Stimulated activated CD8-positive, alpha-beta memory T cell treated with anti-CD3 and anti-CD28 coated beads, Interleukin-7, amount 100 ng/mL, for 48 hours (primary cell): ENCODE measurements around the gene IMMT.

Experiments used
- DNase-seq, 2 donors: peaks; one replicate each; pipeline ENCODE4 v3.0.0-alpha.2; 2020; ENCODE audit warnings: low read depth in 1 of 2; ENCODE audit errors: extremely low read depth in 1 of 2

The IMMT gene

DNA sequence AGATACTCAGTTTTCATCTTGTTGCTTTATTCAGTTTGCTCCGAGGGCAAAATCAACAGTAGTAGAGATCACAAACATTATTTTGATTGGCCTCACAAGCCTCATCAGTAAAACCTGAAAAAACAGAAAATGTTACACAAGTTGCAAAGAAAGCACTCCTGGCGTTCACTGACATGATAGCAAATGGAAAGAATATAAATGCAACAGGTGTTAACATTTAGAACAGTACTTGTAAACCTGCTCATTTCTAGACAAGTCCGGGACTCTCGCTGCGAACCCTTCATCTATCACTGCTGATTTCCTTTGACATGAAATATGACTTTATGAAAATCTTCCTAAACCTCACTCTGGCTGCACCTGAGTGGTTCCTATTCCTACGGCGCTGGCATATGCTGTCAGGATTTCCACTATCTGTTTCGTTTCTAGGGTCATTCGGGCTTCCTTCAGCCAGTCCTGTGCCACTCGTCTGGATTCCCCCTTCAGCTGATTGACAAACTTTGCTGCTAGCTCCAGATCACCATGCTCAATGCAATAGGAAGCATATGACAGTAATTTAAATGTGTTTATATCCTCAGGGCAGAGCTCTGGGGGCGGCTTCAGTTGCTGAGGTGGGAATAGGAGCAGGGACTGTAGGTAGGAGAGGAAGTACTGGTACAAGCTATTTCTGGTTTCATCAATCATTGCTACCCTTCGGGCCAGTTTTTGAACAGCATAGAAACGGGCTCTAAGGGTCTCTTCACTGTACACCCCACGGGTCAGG lies 51.2 kb downstream of the IMMT start:
- no peak for DNase-seq

- no peak for DNase-seq
These were observed 52.0 kb downstream of the IMMT start for GRCh38 chr2:86143307-86143706.

- DNase-seq: no peak
These were observed 52.6 kb downstream of the IMMT start for GRCh38 chr2:86142436-86143257.

DNA sequence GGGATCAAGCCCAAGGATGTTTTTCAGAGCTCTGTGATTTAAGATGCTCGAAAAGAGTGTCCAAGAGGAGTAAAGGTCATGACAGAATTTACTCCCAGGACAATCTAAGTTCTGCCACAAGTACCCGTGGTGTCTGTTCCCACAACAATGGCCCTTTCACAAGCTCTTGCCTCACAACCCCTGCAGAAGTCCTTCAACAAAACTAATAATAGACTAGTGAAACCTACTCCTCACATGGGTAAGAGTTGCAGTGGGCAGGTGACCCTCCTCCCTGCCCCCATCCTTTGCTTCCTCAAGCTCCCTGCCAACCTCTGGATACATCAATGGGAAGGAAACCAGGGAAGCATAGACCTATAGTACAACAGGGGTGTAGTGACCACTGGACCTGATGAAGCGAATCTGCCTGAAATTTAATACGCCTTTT lies 54.3 kb downstream of the IMMT start:
- no peak for DNase-seq

DNA sequence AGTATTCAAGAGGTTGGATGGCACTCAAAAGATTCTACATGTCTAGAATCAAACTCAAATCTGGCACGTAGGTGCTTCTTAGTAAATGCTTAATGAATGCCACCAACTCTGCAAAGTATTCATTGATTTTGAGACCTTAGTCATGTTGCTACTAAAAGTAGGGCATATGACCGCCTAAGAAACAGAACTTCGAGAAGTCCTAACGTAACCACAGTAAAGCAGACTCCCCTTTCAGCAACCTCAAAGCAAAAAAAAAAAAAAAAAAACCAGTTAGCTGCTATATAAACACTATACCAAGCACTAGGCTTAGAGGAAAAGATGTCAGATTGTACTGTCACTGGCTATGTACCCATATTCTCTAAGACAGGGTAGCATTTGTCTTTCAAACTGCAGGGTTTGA lies 55.3 kb downstream of the IMMT start:
- DNase-seq: no peak

DNA sequence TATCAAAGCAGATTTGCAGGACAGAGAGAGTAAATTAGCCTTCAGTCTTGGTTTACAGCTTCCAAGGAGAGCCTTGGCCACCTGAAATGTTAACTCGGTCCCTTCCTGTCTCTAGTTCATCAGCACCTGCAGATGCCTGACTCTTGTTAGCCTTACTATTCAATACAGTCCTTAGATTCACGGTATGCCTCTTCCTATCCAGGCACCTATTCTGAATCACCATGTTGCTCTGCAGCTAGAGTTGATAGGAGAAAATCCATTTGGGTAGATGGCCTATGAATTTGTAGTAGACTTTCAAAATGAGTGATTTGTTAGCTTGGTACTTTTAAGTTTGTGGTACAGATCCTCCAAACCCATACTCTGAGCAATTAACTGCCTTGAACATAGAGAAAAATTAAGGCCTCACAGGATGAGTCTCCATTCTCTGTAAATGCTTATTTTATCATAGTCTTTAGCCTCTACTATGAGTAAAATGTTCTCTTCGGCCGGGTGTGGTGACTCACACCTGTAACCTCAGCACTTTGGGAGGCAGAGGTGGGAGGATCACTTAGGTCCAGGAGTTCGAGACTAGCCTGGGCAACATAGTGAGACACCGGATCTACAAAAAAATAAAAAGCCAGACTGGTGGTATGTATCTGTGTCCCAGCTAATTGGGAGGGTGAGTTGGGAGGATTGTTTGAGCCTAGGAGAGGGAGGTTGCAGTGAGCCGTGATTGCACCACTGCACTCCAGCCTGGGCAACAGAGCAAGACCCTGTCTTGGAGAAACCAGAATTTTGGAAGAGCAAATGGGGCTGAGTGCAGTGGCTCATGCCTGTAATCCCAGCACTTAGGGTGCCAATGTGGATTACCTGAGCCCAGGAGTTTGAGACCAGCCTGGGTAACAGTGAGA lies 56.3 kb downstream of the IMMT start:
- no peak for DNase-seq

DNA sequence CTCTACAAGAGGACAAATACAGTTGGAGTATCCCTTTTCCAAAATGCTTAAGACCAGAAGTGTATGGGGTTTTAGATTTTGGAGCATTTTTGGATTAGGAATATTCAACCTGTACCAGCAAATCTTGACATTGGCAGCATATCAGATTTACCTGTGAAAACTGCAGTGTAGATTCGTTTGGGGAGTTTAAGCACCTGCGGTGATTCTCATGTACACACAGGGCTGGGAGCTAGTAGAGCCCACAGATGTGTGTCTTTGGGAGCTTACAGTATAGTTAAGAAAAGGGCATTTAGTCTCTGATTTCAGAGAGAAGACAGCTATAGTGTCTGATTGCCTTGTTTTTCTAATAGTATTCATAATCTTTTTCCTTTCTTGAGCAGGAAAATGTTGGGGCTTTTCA lies 59.1 kb downstream of the IMMT start:
- DNase-seq: no peak

DNA sequence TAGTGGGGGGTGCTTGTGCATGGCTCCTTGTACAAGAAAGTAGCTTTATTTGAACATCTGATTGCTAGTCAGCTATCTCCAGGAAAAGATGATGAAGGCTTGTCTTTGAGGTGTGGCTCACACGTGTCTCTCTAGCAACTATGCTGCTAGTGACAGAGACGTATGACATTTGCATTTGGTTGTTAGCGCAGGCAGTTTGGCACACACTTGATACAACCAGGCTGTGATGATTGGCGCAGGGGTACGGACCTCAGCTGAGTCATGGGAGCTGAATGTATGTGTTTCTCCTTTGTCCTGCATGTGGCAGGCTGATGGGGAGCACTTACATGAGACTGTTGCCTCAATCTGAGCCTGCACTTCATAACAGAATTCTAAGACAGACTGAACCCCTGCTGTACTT lies 59.6 kb downstream of the IMMT start:
- DNase-seq: no peak

DNA sequence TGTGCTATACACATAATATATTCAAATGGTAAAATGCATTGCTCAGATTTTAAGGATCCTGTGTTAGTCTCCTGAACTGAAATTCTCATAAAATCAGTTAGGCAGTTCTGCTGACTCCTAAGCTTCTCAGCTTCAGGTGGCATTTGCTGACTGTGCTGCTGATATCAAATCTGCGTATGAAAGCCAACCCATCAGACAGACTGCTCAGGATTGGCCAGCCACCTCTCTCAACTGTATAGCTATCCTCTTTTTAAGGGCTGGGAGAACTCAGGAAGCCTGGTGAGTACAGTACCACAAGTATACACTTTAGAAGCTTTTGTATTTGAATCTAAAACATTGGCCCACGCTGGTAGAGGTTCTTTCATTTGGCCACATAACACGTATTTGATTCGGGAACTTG lies 60.6 kb downstream of the IMMT start:
- DNase-seq: no peak

GRCh38 chr2:86124683-86125082 lies 70.6 kb downstream of the IMMT start:
- no peak for DNase-seq

- no peak for DNase-seq
These were observed 71.8 kb downstream of the IMMT start for GRCh38 chr2:86123328-86123925.

- no peak for DNase-seq
These were observed 77.1 kb downstream of the IMMT start for GRCh38 chr2:86118130-86118529.

- DNase-seq: no peak
These were observed 88.2 kb downstream of the IMMT start for GRCh38 chr2:86107031-86107430.

DNA sequence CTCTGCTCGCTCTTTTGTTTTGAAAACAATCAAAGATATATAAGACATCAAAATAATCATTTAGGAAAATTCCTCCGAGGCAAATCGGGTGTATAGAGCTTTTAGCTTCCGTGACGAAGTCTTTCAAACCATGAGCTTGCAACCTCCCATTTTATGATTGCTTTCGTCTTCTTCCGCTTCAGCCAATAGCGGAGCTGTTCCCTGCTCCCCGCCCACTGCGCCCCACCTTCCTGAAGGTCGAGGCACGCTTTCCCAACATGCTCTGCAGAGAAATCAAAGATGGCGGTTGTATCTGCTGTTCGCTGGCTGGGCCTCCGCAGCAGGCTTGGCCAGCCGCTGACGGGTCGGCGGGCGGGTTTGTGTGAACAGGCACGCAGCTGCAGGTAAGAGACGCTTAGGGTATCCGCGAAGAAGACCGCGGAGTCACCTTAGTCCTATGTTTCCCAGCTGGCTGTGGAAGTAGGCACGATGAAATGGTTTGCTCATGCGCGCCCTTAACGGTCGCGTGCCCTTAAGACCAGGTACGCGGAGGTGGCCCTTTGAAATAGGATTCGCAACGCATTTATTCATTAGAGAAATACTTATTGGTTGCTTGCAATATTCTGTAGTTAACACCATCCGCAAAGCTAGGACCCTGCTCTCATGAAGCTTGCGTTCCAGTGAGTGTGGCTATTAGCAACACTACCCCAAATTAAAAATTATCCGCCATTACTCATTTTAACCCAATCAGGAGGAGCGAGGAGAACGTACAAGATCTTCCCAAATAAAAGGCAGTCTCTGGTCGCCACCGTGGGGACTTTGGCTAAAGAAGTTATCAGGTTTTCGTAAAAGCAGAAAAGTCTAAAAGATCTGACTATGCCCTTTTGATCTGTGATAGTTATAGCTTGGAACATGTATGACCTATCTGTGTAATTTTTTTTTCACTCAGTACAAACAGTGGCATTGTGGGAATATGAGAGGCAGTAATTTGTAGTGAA lies 89.0 kb downstream of the IMMT start, which contains the start of gene PTCD3:
TSS of gene PTCD3 (plus strand) at position 267 of the 977 bp plus-strand sequence. CDS start at position 280, 13 bp downstream.
- DNase-seq: peak; percentile 84 to 95

DNA sequence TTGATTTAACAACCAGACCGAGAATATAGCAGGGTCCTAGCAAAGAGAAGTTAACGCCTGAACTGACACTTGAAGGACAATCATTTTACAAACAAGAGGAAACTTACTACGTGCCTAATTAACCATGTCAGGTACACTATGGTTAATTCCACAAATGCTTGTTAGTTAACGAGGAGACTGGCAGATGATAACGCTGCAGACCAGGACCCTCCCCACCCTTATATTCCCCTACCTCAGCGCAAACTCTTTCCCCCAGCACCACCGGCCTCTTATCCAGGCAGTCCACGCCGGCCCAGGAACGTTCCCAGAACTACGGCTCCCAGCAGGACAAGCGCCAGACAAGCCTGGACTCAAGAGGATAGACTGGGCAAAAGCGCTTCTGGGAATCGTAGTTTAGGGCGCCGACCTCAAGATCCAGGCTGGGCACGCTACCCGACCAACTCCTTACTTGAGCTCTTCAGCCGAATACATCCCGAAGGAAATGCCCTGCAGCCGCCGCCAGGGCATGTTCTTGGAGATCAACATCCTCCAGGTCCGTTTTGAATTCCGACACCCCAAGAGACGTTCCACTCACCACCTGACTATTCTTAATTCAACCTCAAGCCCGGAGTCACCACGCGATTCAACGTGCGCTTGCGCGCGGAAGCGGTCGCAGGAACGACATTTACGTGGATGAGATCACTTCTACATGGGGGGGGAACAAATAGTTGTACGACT lies 89.9 kb downstream of the IMMT start, which contains the start of gene POLR1A:
TSS of gene POLR1A (minus strand) at position 635 of the 717 bp plus-strand sequence. CDS start at position 525, 110 bp downstream.
- peak; percentile 63 to 77 for DNase-seq

GRCh38 chr2:86102157-86102556 lies 93.1 kb downstream of the IMMT start:
- no peak for DNase-seq

DNA sequence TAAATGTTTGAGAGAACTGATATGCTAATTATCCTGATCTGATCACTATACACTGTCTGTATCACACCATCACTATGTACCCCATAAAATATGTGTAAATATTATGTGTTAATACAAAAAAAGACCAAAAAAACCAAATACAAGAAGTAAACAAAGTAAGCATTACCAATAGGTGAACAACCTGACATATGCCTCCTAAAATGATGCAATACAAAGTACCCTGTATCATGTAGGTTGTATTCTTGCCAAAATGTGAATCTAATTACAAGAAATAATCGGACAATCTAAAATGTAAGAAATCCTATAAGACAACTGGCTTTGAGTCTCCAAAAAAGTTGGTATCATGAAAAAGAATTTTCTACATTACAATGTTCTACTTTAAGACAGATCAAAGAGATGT lies 97.3 kb downstream of the IMMT start:
- no peak for DNase-seq

- DNase-seq: no peak
These were observed 98.0 kb downstream of the IMMT start for GRCh38 chr2:86097114-86097896.
